A673 (cell line): ENCODE data around the gene DDX55. TPM values are rescaled to one million over a fixed set of nuclear protein-coding genes. Genes with fewer than 3 reads are reported as not detected.

Source experiments
- BruUV-seq: library from RNA; stranded (reverse); fragments of 400-500 nt; replicated peaks from 2 replicates; lab custom pipeline; 2021; lab: Mats Ljungman, UMichigan
- CTCF ChIA-PET: fragments of 300-600 bp; sonication (Branson Sonifier 250); formaldehyde crosslinking; loops from one replicate; lab custom pipeline; 2022; ENCODE audit warnings: antibody characterized with exemption; lab: Charles Lee
- POLR2A ChIA-PET: fragments of 300-600 bp; sonication (Branson Sonifier 250); formaldehyde crosslinking; loops from one replicate; lab custom pipeline; 2022; ENCODE audit warnings: antibody characterized with exemption; ENCODE audit not compliant: low non-redundant PET; lab: Charles Lee
- DNase-seq: peaks from one replicate; pipeline ENCODE4 v3.0.0-alpha.2; 2015; ENCODE audit warnings: low spot score
- H3K27ac ChIP-seq: fragments of 200-600 bp; sonication (generic); 2 replicates; pipeline ENCODE4 v1.5.1; 2016; ENCODE audit warnings: mixed run types, low read depth, mild to moderate bottlenecking, mixed read lengths, antibody characterized with exemption, low read length; ENCODE audit not compliant: poor library complexity, severe bottlenecking
- H3K27me3 ChIP-seq: fragments of 200-600 bp; sonication (generic); replicated peaks from 2 replicates; pipeline ENCODE4 v1.6.1; 2017; ENCODE audit warnings: mixed run types, low read depth, mild to moderate bottlenecking, mixed read lengths, antibody characterized with exemption, low read length; ENCODE audit not compliant: insufficient read depth, poor library complexity
- H3K36me3 ChIP-seq: fragments of 200-600 bp; sonication (generic); 2 replicates; pipeline ENCODE4 v1.6.1; 2016; ENCODE audit warnings: mixed run types, mild to moderate bottlenecking, mixed read lengths, antibody characterized with exemption, low read length; ENCODE audit not compliant: insufficient read depth, poor library complexity, severe bottlenecking
- H3K4me1 ChIP-seq: fragments of 200-600 bp; sonication (generic); 2 replicates; pipeline ENCODE4 v1.6.1; 2017; ENCODE audit warnings: mixed run types, mild to moderate bottlenecking, mixed read lengths, antibody characterized with exemption, low read length; ENCODE audit not compliant: insufficient read depth, poor library complexity, severe bottlenecking
- H3K4me3 ChIP-seq: fragments of 200-600 bp; sonication (generic); 2 replicates; pipeline ENCODE4 v1.5.1; 2016; ENCODE audit warnings: low read depth, mixed run types, mild to moderate bottlenecking, mixed read lengths, low read length; ENCODE audit not compliant: poor library complexity, severe bottlenecking
- H3K9me3 ChIP-seq: fragments of 200-600 bp; sonication (generic); 2 replicates; pipeline ENCODE4 v1.6.1; 2016; ENCODE audit warnings: mixed run types, low read depth, mild to moderate bottlenecking, mixed read lengths, antibody characterized with exemption, low read length; ENCODE audit not compliant: poor library complexity, severe bottlenecking
- CTCF ChIP-seq: fragments of 300-800, 200-600 bp; sonication (generic); conservative IDR thresholded peaks from 2 replicates; pipeline ENCODE4 v1.5.1; 2017; ENCODE audit warnings: low read depth, mild to moderate bottlenecking, antibody characterized with exemption, low read length, moderate library complexity, mixed read lengths
- EZH2 ChIP-seq: fragments of 200-600 bp; sonication (generic); IDR thresholded peaks from 2 replicates; pipeline ENCODE4 v1.6.1; 2017; ENCODE audit warnings: borderline replicate concordance, low read depth, mild to moderate bottlenecking, mixed read lengths, antibody characterized with exemption, low read length; ENCODE audit not compliant: poor library complexity, severe bottlenecking
- intact Hi-C: fragments of 100-400 bp; cut with micrococcal nuclease; formaldehyde crosslinking; loops from one replicate; pipeline ENCODE4 v1.10.0; 2022; ENCODE audit not compliant: unreplicated experiment
- total RNA-seq: library from RNA; stranded (reverse); gene quantifications from 2 replicates; pipeline ENCODE4 v1.2.3, GENCODE V29; 2021

Gene DDX55
- total RNA-seq, 1 experiment from 2014 or later, result 53.4 TPM

GRCh38 chr12:123648401-123648800, 46.5 kb downstream of the DDX55 start:
- no peaks in the 10 kb centered on the region for H3K27me3 ChIP-seq
- POLR2A ChIA-PET, result no interaction called here
- peaks cover 50% of the 10 kb centered on the region for H3K36me3 ChIP-seq
- intact Hi-C loops, result no loop called here
- H3K27ac ChIP-seq, result no peak overlapping the region
- H3K4me3 ChIP-seq, result no peak overlapping the region
- CTCF ChIA-PET, result no interaction called here
- H3K9me3 ChIP-seq, result no peaks in the 10 kb centered on the region
- DNase-seq, result no peak
- BruUV-seq, result no TSS peak
- TF ChIP-seq EZH2, result no peak
- TF ChIP-seq CTCF, result no peak
- no peaks in the 10 kb centered on the region for H3K4me1 ChIP-seq

- Histone ChIP-seq H3K9me3 (no peaks in the 10 kb centered on the region), H3K4me3 (no peak overlapping the region), H3K36me3 (peaks cover 30% of the 10 kb centered on the region), H3K27me3 (no peaks in the 10 kb centered on the region), H3K27ac (no peak overlapping the region), H3K4me1 (no peaks in the 10 kb centered on the region)
- POLR2A ChIA-PET, result no interaction called here
- CTCF ChIA-PET, result no interaction called here
- TF ChIP-seq CTCF, result no peak
- TF ChIP-seq EZH2, result no peak
- intact Hi-C loops, result no loop called here
- DNase-seq, result no peak
- BruUV-seq, result no TSS peak
These were observed 52.3 kb downstream of the DDX55 start for GRCh38 chr12:123654129-123654701.

GRCh38 chr12:123655420-123655819, 53.5 kb downstream of the DDX55 start:
- CTCF ChIA-PET, result no interaction called here
- BruUV-seq, result no TSS peak
- intact Hi-C loops, result no loop called here
- POLR2A ChIA-PET, result no interaction called here
- DNase-seq, result no peak
- Histone ChIP-seq H3K4me1 (no peaks in the 10 kb centered on the region), H3K36me3 (peaks cover 37% of the 10 kb centered on the region), H3K4me3 (no peak overlapping the region), H3K9me3 (no peaks in the 10 kb centered on the region), H3K27me3 (no peaks in the 10 kb centered on the region), H3K27ac (no peak overlapping the region)
- TF ChIP-seq CTCF, result no peak
- no peak for TF ChIP-seq EZH2
